ENCODE data around the gene DVL2.

The DVL2 gene

DNA sequence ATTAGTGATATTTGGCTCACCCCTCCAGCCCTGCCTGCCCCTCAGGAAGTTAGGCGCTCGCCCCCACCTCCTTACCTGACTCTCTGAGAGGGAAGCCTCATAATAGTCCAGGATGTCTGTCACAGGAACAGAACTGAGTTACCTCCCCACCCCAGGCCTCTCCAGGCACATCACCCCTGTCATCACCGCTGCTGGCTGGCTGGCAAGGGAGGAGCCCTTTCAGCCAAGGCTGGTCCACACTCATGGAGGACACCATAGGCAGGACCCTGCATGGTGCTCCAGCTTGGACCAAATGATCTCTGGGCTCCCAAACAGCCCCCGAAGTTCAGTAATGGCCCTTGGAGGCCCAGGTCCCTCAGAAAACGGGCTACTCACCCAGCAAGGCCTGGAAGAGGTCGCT is 16.2 kb downstream of the DVL2 start:
- DNase-seq = no peak

DNA sequence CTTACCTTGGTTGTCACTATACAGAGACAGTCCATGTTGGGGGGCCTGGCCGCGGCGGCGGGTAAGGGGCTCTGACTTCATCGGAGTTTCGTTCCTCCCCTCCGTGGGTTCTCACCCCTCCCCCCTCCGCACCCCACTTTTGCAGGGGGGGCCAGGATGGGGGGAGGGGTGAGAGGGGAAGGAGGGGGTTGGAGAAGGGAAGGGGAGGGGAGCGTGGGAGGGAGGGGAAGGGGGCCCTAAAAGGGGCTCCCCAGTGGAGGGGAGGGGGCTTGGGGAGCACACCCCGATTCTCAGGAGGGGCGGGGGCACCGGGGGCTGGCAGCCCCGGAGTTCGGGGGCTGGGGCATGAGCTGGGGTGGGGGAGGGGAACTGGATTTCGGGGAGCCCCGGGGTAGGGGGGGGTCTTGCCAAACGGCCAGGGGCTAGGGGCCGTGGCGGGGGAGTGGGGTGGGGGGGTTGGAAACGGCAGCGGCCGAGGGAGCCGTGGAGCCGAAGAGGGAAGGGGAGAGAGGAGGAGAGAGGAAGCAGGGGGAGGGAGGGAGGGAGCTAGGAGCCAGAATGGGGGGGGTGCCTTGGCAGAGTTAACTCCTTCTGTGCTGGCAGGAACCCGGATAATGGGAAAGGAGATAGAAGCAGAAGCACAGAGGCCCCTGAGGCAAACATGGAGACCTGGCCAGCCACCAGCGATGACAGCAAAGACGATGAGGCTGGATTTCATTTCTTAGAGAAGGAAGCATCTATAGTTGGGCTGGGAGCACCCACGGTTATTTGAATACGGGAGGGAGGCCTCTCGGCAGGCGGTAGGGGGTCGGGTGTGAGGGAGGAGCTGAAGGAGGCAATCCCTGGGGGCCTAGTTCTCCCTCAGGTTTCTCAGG is 17.0 kb downstream of the DVL2 start:
- DNase-seq = no peak

DNA sequence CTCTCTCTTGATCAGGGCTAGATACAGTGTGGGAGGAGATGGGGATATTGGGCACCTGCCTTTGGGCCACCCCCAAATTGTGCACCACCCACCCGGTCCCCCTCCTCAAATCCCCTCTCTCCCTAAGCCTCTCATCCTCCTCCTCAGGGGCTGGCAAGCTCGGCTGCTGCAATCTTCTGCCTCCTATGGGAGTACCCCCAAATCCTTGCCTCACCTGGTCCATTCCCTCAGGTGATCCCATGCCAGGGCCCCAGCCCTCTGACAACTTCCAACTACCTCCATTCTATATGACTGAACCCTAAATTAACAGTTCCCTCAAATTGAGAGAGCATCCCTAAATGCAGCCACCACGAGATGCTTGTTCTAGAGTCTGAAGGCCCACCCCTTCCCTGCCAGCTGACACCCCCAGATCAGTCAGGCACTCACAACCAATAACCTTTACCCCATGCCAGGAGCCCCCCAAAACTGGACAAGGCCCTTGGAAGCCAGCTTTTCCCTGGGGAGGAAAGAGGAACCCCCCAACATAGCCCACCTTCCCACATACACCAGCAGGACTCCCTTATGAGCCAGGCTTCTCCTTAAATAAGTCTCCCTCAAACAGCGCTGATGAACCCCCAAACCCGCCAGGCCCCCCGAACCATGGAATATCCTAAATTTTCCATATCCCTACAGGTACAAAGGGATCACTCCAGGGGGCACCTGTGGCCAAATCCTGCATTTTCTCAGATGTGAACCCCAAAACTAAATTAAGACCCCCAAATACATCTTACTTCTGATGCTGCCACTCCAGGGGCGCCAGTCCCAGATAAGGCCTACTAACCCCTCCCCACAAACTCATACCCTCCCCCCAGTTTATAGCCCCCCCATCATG is 17.8 kb downstream of the DVL2 start:
- no peak for DNase-seq

DNA sequence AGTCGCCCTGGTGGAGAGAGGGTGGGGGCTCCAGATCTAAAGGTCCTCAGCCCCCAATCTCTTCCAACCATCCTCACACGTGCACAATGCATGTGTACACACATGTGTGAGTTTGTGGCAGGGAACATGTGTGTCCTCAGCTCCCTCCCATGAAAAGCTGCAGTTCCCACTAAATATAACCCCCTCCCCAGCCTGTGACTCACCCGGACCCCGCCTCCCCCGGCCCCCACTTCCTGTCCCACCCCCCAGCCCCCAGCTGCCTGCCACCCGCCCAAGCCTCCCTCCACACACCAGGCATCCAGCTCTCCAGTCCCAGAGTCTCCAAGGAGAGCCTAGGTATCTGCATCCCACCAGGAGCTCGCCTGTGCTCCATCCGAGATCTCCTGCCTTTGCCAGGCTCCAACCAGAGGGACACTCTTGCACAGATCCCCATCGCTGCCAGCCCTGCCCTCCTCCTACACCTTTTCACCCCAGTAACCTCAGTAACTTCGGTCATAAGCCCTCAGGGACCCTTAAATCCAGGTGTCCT is 18.6 kb downstream of the DVL2 start:
- no peak for DNase-seq

DNA sequence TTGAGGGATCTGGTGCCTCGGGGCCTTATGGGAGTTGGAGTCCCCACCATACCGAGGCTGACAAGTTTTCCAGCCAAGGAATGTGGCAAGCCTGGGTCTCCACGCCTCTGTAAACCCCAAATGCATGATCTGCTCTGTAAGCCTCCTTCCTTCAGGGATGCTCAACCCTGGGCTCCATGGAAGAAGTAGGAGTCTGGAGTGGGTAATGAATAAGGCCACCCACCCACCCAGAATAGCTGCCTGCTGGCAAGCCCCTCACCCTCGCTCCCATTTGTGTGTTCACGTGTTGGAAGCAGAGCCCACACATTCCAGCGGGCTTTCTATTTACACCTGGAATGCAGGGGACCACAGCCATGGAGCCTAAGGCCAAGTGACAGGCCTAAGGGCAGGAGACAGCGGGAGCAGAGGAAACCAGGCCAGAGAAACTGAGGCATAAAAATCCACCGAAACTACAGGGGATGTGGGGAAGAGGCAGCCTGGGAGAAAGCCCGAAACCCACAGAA is 19.1 kb downstream of the DVL2 start:
- no peak for DNase-seq

DNA sequence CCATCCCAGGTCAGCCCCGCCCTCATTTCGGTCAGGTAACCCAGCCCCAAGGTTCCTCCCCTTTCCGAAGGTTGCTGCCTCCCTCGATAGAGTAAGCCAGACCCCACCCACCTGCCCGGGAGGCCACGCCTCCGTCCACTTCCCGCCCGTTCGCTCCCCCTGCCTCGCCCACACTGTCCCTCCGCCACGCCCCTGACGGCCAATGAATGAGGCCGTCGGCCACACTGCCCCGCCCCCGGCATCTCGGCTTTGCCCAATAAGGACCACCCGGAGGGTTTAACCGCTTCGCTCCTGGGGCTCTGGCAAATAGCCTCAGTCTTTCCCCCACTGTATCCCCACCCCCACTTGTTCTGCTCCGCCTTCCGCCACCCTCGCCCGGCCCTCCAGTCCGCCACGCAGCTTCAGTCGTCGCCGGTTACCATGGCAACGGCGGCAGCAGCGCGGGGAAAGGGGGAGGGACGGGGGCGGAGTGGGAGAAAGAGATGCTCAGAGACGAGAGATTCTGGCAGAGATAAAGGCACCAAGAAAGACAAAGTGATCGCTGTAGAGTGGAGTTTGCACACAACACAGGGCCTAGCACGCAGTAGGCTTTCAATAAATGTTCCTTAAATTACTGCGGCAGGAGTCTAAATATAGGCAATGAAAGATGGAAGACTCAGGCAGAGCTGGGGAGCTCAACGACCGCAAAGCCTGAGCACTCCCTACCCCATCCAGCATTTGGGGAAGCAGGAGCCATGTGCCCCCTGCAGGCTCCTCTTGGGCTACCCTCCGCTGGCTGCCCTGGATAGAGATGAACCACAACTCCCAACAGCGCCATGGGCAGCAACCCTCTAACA is 19.8 kb downstream of the DVL2 start:
- DNase-seq = peak; percentile 99

DNA sequence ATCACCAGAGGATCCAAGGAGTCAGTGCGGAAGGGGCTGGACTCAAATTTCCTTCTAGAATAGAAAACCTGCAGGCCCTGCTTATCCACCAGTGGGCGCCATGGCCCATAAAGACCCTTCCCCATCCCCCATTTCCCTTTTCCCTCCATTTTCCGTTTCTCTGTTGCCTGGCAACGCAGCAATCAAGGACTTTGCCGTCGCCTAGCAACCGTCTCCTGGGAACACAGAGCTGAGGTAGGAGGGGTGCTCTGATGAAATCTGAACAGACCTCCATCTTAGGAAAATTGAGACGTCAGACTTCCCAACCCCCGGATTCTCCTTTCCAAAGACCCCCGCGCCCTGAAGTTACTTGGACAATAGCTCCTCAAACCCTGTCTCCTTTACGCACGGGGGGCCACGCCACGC is 20.4 kb downstream of the DVL2 start:
- no peak for DNase-seq

DNA sequence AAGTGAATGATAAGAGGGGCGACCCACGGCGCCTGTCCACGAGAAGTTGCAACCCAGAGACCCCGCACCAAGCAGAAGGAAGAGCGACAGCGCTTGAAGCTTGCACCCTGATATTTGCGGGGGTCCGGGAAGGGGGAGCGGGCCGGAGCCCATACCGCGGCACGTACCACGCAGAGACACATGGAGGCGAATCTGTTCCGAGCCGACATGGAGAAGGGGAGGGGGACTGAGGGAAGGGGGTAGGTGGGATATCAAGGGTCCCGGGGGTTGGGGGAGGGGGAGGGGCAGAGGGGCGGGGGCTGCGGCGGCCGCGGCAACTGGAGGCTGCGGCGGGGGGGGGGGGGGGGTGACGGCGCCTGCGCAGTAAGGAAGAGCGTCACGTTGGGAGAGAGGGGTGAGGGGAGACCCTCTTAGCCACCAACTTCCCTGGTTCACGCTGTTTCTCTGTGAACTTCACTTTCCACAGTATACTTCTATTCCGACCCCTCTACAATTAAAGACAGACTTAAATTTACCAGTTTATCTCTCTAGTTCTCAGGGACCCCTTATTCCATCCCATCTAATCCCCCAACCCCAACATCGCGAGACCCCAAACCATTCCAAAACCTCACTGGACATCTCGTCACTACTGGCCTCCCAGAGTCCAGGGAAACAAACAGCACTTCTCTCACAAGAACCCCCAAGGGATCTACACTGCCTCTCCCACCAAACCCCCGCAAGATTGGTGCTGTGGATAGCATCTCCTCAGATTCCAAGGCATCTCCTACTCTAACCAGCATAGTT is 22.6 kb downstream of the DVL2 start:
- no peak for DNase-seq

DNA sequence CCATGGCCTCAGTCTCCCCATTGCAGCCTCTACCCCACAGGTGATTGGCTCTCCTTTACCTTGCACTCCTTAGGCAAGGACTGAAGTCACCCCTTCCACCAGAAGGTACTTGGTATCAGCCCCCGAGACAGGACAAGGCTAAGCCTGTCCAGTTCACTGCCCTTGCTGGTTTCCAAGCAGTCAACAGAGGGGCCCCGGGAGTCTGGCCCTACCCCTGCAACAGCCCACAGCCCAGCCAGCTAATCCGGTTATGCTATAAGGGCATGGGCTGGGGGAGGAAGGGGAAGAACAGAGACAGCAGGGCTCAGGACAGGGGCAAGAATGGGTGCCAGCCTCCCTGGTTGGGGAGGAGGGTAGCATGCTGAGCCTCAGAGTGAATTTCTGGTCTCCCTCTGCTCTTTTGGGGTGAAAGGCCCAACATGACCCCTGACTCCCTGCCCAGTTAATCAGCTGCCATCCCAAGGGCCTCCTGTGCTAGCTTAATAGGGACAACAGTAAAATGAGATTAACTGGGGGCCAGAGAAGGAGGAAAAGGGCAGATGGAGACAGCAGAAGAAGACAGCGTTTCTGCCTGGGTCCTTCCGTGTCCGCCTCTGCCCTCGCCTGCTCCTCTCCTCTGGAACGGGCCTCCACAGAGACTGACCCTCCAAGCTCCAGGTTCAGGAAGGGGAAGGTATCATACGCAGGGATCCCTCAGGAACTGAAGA is 25.4 kb downstream of the DVL2 start:
- DNase-seq = no peak

DNA sequence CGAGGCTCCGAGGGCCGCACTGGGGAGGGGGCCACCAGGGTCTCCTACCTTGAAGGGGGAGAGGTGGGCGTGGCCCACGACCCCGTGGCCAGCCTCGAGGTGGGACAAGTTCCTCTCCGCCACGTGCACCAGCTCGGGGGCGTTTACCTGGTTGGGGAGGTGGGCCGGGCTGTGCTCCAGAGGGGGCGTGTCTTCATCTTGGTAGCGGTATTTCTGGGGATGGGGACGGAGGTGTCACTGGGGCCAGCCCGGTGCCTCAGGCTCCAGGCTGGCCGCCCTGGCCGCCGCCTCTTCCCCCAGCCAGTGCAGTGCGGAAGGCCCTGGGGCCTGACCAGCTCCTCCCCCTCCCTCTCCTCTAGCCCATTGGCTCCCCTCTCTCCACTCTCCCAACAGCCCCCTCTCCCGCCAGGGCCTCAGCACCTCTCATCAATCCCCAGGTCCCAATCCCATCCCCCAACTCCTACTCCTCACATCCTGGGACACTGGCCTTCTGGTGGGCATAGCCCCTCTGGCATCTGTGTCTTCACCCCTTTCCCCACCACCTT is 26.2 kb downstream of the DVL2 start:
- no peak for DNase-seq

DNA sequence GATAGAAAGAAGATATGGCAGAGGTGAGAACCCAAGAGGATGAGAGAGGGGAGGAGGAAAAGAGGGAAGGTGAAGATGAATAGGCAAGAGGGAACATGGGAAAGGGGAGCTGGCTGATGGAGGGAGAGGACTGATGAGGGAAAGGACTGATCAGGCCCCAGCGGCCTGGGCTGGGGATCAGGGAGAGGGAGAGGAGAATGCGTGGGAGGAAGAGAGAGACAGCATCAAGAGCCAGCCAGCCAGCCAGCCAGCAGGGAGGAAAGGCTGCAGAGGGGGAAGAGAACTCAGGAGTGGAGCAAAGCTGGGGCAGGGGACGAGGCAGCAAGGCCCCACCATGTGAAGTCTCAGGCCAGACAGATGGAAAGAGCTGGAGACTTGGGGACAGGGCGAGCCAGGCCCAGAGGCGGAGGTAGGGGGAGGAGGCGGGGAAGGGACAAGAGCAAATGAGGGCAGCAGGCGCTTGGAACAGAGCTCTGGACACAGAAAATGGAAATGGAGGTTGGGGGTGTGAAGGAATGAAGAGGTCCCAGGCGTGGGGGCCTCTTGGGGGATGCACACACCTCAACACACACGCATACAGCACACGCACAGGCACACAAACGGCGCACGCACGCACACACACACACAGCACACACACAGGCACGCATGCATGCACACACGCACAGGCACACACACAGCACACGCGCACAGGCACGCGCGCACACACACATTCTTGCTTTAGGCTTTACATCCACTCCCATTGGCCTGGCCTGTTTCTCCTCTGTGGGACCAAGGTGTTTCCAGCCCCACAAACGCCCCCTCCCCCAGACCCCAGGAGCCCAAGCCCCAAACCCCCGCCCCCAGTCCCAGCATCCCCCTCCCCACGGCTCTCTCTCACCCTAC is 27.0 kb downstream of the DVL2 start:
- no peak for DNase-seq

DNA sequence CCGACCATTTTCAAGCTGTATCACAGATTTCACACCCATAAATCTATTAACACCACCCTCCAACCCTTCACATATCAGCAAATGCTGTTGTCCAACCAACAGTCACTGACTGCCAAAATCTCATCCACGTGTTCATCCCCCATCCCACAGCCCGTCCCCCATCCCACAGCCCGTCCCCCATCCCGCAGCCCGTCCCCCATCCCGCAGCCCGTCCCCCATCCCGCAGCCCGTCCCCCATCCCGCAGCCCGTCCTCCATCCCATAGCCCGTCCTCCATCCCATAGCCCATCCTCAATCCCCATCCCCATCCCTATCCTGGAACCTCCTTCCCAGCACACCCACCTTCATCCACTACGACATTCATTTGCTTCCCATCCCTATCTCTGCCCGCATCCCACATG is 28.8 kb downstream of the DVL2 start:
- no peak for DNase-seq

DNA sequence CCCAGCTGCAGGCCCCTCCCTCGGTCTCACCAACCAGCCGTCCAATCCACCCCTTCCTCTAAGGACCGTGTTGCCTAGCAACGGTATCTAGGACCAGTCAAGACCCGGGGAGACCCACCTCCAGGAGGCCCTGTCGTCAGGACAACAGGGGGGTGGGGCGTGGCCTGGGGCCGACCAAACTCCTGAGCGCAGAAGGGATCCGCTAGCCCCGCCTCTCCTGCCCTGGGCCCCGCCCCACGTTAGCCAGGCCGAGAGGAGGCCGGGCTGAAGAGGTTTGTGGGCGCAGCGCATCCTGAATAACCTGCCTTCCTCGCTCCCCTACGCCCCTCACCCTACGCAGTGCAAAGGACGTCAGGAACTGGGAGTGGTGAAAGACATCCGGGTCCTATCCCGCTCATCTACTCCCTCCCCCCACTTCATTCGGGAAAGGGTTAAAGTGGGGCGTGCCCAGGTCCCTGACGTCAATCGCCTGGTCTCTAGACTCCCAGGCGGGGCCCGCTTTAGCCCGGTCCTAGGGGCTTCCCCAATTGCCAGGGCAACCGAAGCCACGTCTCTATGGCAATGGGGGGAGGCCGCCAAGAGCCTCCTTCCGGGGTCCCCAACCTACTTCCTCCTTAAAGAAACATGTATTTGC is 29.4 kb downstream of the DVL2 start:
- DNase-seq = peak; percentile 89

DNA sequence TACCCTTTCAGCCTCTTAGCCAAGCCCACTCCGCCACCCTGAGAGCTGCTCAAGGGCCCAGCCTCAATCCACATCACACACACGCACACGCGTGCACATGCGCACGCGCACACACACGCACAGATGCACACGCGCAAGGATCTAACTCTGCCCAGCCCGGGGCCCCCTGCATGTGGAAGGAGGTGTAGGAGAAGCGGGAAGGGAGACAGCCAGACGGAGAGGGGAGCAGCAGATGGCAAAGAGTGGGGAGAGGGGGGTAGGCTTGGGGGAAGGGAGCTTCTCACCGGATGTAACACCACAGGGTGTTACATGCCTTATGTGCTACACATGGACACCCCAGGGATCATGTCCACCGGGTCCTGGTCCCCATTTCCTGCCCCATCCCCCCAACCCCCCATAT is 30.0 kb downstream of the DVL2 start:
- DNase-seq = no peak

DNA sequence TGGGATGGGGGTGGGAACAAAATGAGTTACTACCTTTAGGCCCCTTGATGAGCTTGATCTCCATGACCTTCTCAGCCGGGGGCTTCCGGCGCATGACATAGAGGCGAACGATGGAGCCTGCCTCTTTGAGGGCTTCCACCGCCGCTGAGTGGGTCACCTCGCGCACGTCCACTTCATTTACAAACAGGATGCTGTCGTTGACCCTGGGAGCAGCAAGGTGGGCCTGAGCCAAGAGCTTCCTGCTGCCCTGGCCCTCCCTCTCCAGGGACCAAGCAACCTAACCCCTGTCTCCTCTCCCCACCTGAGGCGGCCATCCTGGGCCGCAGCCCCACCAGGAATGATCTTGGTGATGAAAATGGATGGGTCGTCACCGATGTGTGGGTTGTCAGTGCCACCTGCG is 30.9 kb downstream of the DVL2 start:
- DNase-seq = no peak

DNA sequence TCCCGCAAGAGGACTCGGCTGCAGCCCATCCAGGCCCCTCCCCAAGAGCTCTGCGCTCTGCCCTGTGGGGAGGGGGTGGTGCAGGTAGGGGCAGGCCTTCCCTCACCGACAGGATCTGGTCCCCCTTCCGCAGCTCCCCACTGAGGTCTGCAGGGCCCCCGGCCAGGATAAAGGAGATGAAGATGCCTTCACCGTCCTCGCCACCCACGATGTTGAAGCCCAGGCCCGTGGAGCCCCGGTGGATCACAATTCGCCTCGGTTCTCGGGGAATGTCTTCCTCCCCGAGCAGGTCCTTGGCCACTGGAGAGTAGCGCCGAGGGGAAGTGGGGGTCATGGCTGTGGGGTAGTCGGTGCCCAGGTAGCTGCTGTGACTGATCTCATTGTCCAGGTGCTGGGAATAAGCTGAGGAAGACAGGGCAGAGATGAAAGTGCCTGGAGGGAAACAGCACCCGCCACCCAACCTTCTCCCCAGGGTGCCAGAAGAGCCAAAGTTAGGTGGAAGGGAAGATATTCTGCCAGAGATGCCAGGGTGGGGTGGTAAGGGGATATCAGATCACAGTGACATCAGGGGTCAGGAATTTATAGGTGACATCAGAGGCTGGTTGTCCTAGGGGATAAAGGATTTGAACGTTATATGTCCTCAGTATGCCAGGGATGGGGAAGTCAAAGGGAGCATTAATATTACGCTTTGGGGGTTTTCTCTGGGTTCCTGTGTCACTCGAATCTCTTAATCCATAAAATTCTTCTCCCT is 37.5 kb downstream of the DVL2 start:
- no peak for DNase-seq

DNA sequence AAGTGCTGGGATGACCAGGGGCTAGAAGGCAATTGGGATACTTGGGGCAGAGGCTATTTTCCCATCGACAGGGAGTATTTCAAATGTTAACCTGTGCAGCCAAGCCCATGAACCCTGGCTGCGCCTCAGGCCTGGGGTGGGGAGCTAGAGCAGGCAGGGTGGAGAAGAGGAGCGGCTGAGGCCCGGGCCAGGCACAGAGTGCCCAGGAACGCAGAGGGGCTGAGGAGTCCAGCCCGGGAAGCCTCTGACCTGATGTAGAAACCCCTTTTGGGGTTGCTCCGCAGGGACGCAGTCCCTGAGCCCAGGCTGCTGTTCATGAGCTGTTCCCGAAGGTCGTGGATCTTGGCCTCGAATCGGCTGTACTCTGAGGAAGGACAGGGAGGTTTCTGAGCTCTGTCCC is 38.3 kb downstream of the DVL2 start:
- DNase-seq = no peak

DNA sequence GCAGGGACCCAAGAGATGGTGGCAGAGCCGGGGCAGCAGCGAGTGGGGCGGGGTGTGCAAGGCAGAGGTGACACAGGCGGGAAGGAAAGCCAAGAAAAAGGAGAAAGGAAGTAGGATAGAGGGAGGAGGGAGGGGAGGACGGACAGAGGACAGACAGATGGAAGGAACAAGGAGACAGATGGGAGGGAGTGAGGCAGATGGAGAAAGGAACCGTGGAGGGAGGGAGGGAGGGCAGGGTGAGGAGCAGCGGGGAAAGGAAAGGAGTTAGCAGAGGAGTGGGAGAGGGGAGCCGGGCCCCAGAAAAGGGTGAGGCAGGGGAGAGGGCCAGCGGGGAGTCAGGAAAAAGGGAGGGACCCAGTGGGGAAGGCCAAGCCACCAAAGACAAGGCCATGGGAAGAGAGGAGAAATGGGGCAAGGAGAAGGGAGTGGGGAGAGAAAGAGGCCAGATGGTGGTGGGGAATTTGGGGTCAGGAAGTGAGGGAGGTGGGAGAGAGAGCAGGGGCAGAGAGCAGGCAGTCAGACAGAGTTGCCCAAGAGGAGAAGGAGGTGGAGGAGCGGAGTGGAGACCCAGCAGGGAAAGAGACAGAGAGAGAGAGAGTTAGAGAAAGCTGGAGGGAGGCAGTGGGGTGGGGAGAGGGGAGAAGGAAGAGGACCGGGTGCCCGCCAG is 41.9 kb downstream of the DVL2 start:
- DNase-seq = no peak

All from stimulated activated CD4-positive, alpha-beta T cell treated with anti-CD3 and anti-CD28 coated beads, Interleukin-4, amount 100 ng/mL, for 24 hours (primary cell).